ENCODE results near the gene EVC. TPM values are rescaled to one million over a fixed set of nuclear protein-coding genes. Genes with fewer than 3 reads are reported as not detected.

Gene EVC
- total RNA-seq, 4 donors from 2014 or later = 12.4 to 29.3 (median 17.6) TPM

- TF ChIP-seq CTCF (IDR thresholded peaks at IDR 0.05) = no peak
- ATAC-seq (ENCODE audit: low FRiP score) = no peak
- DNase-seq (ENCODE audit: low spot score) = no peak
Measured at GRCh38 chr4:5801696-5802095, 90.7 kb downstream of the EVC start.

- DNase-seq (ENCODE audit: low spot score) (no peak), ATAC-seq (ENCODE audit: low FRiP score) (no peak)
Measured at GRCh38 chr4:5802565-5802964, 91.6 kb downstream of the EVC start.

GRCh38 chr4:5804656-5805055 lies 93.7 kb downstream of the EVC start:
- DNase-seq (ENCODE audit: low spot score) (no peak), ATAC-seq (ENCODE audit: low FRiP score) (no peak)
- TF ChIP-seq CTCF (IDR thresholded peaks at IDR 0.05) = no peak

More at GRCh38 chr4:5802565-5802964, 91.6 kb downstream of the EVC start:
- TF ChIP-seq CTCF (IDR thresholded peaks at IDR 0.05) = no peak

- no peak for TF ChIP-seq CTCF (IDR thresholded peaks at IDR 0.05)
- ATAC-seq (ENCODE audit: low FRiP score) (no peak), DNase-seq (ENCODE audit: low spot score) (no peak)
Measured at GRCh38 chr4:5805270-5805669, 94.3 kb downstream of the EVC start.

GRCh38 chr4:5808081-5808741 lies 97.2 kb downstream of the EVC start:
- ATAC-seq (ENCODE audit: low FRiP score) (no peak), DNase-seq (ENCODE audit: low spot score) (no peak)
- no peak for TF ChIP-seq CTCF (IDR thresholded peaks at IDR 0.05)

GRCh38 chr4:5809216-5809776 lies 98.3 kb downstream of the EVC start:
- no peak for ATAC-seq (ENCODE audit: low FRiP score)
- no peak for DNase-seq (ENCODE audit: low spot score)
- no peak for TF ChIP-seq CTCF (IDR thresholded peaks at IDR 0.05)

GRCh38 chr4:5810151-5810550 lies 99.2 kb downstream of the EVC start:
- no peak for TF ChIP-seq CTCF (IDR thresholded peaks at IDR 0.05)
- DNase-seq (ENCODE audit: low spot score) (no peak), ATAC-seq (ENCODE audit: low FRiP score) (no peak)

Measured in omental fat pad (tissue), 4 donors.